ENCODE data around the gene TNS1. TPM values are rescaled to one million over a fixed set of nuclear protein-coding genes. Genes with fewer than 3 reads are reported as not detected.

Gene TNS1
- total RNA-seq, 1 donor from 2014 or later = 0.24 TPM

DNA sequence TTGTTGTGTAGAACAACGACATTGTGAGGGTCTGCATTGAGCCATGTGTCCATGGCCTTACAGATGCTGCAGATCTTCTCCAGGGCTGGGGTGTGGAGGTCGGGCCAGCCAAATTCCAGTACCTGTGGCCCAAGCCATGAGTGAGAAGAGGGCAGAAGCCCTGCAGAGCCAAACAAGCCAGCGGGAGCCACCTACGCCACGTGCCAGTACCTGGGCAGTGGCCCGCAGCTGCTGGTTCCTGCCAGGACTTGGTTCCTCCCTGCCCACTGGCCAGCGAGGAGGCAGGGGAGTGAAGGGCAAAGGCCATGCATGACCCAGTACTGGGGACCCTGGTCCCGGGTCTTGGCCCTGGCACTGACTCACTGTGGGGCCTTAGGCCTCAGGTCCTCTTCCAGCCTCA, 109.4 kb downstream of the TNS1 start:
- H3K9me3 Mint-ChIP-seq = no peaks in the 10 kb centered on the region
- H3K4me1 Mint-ChIP-seq = peaks cover 12% of the 10 kb centered on the region
- H3K4me2 ChIP-seq = no peak overlapping the region
- no peak overlapping the region for H3K4me3 Mint-ChIP-seq
- no peaks in the 10 kb centered on the region for H3K36me3 Mint-ChIP-seq
- H3K79me2 ChIP-seq (ENCODE audit: low read depth) = no peaks in the 10 kb centered on the region
- no peak for DNase-seq (ENCODE audit: low spot score)
- no peaks in the 10 kb centered on the region for H3K4me1 ChIP-seq
- H3K9ac ChIP-seq = no peak overlapping the region
- no peaks in the 10 kb centered on the region for H3F3A ChIP-seq (ENCODE audit: low read depth)
- peaks cover 2% of the 10 kb centered on the region for H3K27me3 Mint-ChIP-seq (ENCODE audit: insufficient read depth, low read depth)
- no peak overlapping the region for H3K4me3 ChIP-seq
- H4K20me1 ChIP-seq (ENCODE audit: low read depth) = no peaks in the 10 kb centered on the region
- no peaks in the 10 kb centered on the region for H3K9me3 ChIP-seq (ENCODE audit: low read depth)
- no peak overlapping the region for H3K27ac Mint-ChIP-seq
- TF ChIP-seq EZH2phosphoT487 (IDR thresholded peaks at IDR 0.05) (no peak), EZH2 (IDR thresholded peaks at IDR 0.05) (no peak)
- TF ChIP-seq, protein P1, sequence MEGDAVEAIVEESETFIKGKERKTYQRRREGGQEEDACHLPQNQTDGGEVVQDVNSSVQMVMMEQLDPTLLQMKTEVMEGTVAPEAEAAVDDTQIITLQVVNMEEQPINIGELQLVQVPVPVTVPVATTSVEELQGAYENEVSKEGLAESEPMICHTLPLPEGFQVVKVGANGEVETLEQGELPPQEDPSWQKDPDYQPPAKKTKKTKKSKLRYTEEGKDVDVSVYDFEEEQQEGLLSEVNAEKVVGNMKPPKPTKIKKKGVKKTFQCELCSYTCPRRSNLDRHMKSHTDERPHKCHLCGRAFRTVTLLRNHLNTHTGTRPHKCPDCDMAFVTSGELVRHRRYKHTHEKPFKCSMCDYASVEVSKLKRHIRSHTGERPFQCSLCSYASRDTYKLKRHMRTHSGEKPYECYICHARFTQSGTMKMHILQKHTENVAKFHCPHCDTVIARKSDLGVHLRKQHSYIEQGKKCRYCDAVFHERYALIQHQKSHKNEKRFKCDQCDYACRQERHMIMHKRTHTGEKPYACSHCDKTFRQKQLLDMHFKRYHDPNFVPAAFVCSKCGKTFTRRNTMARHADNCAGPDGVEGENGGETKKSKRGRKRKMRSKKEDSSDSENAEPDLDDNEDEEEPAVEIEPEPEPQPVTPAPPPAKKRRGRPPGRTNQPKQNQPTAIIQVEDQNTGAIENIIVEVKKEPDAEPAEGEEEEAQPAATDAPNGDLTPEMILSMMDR (IDR thresholded peaks at IDR 0.05) = no peak
- H3K27ac ChIP-seq = no peak overlapping the region
- no peaks in the 10 kb centered on the region for H3K27me3 ChIP-seq
- H2AFZ ChIP-seq (replicated peaks) = no peak overlapping the region
- H3K36me3 ChIP-seq = no peaks in the 10 kb centered on the region

DNA sequence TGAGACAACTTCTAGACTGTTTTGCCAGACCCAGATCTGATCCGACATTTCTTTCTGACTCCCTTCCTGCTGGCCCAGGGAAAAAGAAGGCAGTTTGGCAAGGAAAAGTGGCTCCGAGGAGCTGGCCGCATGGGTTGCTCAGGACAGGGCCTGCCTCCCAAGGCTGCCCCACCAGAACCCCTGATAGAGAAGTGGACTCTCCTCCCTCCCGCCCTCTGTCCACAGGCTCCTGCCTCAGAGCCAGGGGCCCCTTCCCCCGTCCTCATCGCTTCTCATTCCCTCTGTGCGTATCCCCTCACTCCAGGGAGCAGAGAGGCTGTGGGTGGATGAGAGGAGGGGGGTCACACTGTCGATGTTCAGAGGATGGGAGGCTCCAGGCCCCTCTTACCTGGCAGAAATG, 110.2 kb downstream of the TNS1 start:
- H3F3A ChIP-seq (ENCODE audit: low read depth) = no peaks in the 10 kb centered on the region
- H3K27me3 Mint-ChIP-seq (ENCODE audit: insufficient read depth, low read depth) = peaks cover 2% of the 10 kb centered on the region
- H3K4me1 Mint-ChIP-seq = peaks cover 12% of the 10 kb centered on the region
- no peak overlapping the region for H2AFZ ChIP-seq (replicated peaks)
- TF ChIP-seq EZH2 (IDR thresholded peaks at IDR 0.05) (no peak), EZH2phosphoT487 (IDR thresholded peaks at IDR 0.05) (no peak)
- TF ChIP-seq, protein P1 (IDR thresholded peaks at IDR 0.05) = no peak
- H3K36me3 ChIP-seq = no peaks in the 10 kb centered on the region
- H3K4me1 ChIP-seq = no peaks in the 10 kb centered on the region
- no peak overlapping the region for H3K27ac Mint-ChIP-seq
- no peaks in the 10 kb centered on the region for H3K9me3 ChIP-seq (ENCODE audit: low read depth)
- H3K4me2 ChIP-seq = no peak overlapping the region
- DNase-seq (ENCODE audit: low spot score) = no peak
- H3K4me3 Mint-ChIP-seq = no peak overlapping the region
- no peak overlapping the region for H3K9ac ChIP-seq
- H3K27ac ChIP-seq = no peak overlapping the region
- H3K4me3 ChIP-seq = no peak overlapping the region
- H3K9me3 Mint-ChIP-seq = no peaks in the 10 kb centered on the region
- no peaks in the 10 kb centered on the region for H3K36me3 Mint-ChIP-seq
- H4K20me1 ChIP-seq (ENCODE audit: low read depth) = no peaks in the 10 kb centered on the region
- no peaks in the 10 kb centered on the region for H3K27me3 ChIP-seq
- no peaks in the 10 kb centered on the region for H3K79me2 ChIP-seq (ENCODE audit: low read depth)

GRCh38 chr2:217890445-217890844, 112.3 kb downstream of the TNS1 start:
- no peak overlapping the region for H3K4me3 ChIP-seq
- Mint-ChIP-seq H3K4me3 (no peak overlapping the region), H3K27me3 (ENCODE audit: insufficient read depth, low read depth) (peaks cover 2% of the 10 kb centered on the region), H3K27ac (no peak overlapping the region), H3K36me3 (no peaks in the 10 kb centered on the region), H3K9me3 (no peaks in the 10 kb centered on the region), H3K4me1 (peaks cover 12% of the 10 kb centered on the region)
- H3K79me2 ChIP-seq (ENCODE audit: low read depth) = no peaks in the 10 kb centered on the region
- no peaks in the 10 kb centered on the region for H3K36me3 ChIP-seq
- TF ChIP-seq EZH2 (IDR thresholded peaks at IDR 0.05) (no peak), EZH2phosphoT487 (IDR thresholded peaks at IDR 0.05) (no peak)
- TF ChIP-seq, protein P1 (IDR thresholded peaks at IDR 0.05) = no peak
- peaks cover 5% of the 10 kb centered on the region for H3K27me3 ChIP-seq
- no peak overlapping the region for H2AFZ ChIP-seq (replicated peaks)
- H3F3A ChIP-seq (ENCODE audit: low read depth) = no peaks in the 10 kb centered on the region
- no peaks in the 10 kb centered on the region for H3K9me3 ChIP-seq (ENCODE audit: low read depth)
- H4K20me1 ChIP-seq (ENCODE audit: low read depth) = no peaks in the 10 kb centered on the region
- H3K9ac ChIP-seq = no peak overlapping the region
- peak; percentile 22 for DNase-seq (ENCODE audit: low spot score)
- no peak overlapping the region for H3K4me2 ChIP-seq
- H3K4me1 ChIP-seq = no peaks in the 10 kb centered on the region
- no peak overlapping the region for H3K27ac ChIP-seq
